Loucy (cell line): ENCODE data around the gene STK11IP.

Experiments used
- CTCF ChIP-seq: fragments of 200-600 bp; sonication (generic); conservative IDR thresholded peaks from 2 replicates; pipeline ENCODE4 v1.5.1; 2014; ENCODE audit warnings: mild to moderate bottlenecking, antibody characterized with exemption, low read length
- EZH2phosphoT487 ChIP-seq: fragments of 200-600 bp; IDR thresholded peaks from 2 replicates; pipeline ENCODE4 v1.6.1; 2018; ENCODE audit warnings: antibody characterized with exemption, mild to moderate bottlenecking, moderate library complexity, borderline replicate concordance

- TF ChIP-seq CTCF (peak; percentile 70), EZH2phosphoT487 (no peak)
These were observed 37.4 kb upstream of the STK11IP start for GRCh38 chr2:219560037-219560892.
